Measurements from ENCODE around the gene CHIT1. TPM values are rescaled to one million over a fixed set of nuclear protein-coding genes. Genes with fewer than 3 reads are reported as not detected.

CHIT1 gene
- total RNA-seq (2014; rRNA removed; shearing (Covaris generic)): not detected in 2 replicates

GRCh38 chr1:203229471-203230135 is at the start of gene CHIT1:
Gene CHIT1, minus strand, starts transcription at chr1:203229673. Its CDS starts 37 bp downstream, at chr1:203229636.
- DNase-seq (ENCODE audit: low spot score): no peak

GRCh38 chr1:203278885-203279406 is 49.5 kb upstream of the CHIT1 start:
- no peak for DNase-seq (ENCODE audit: low spot score)

GRCh38 chr1:203278082-203278884 is 48.8 kb upstream of the CHIT1 start:
- DNase-seq (ENCODE audit: low spot score): no peak

- no peak for DNase-seq (ENCODE audit: low spot score)
Measured at GRCh38 chr1:203276916-203277545, 47.6 kb upstream of the CHIT1 start.

- DNase-seq (ENCODE audit: low spot score): no peak
Measured at GRCh38 chr1:203276408-203276807, 46.9 kb upstream of the CHIT1 start.

- DNase-seq (ENCODE audit: low spot score): no peak
Measured at GRCh38 chr1:203275656-203276272, 46.3 kb upstream of the CHIT1 start.

- DNase-seq (ENCODE audit: low spot score): no peak
Measured at GRCh38 chr1:203274603-203275381, 45.3 kb upstream of the CHIT1 start.

GRCh38 chr1:203273869-203274602 is 44.6 kb upstream of the CHIT1 start:
- no peak for DNase-seq (ENCODE audit: low spot score)

- DNase-seq (ENCODE audit: low spot score): peak; percentile 95
Measured at GRCh38 chr1:203273206-203273868, 43.9 kb upstream of the CHIT1 start.

GRCh38 chr1:203272633-203273205 is 43.2 kb upstream of the CHIT1 start:
- DNase-seq (ENCODE audit: low spot score): no peak

- DNase-seq (ENCODE audit: low spot score): no peak
Measured at GRCh38 chr1:203271962-203272632, 42.6 kb upstream of the CHIT1 start.

- DNase-seq (ENCODE audit: low spot score): peak; percentile 62
Measured at GRCh38 chr1:203271018-203271743, 41.7 kb upstream of the CHIT1 start.

- no peak for DNase-seq (ENCODE audit: low spot score)
Measured at GRCh38 chr1:203270448-203270847, 41.0 kb upstream of the CHIT1 start.

GRCh38 chr1:203269654-203270020 is 40.2 kb upstream of the CHIT1 start:
- no peak for DNase-seq (ENCODE audit: low spot score)

- peak; percentile 80 for DNase-seq (ENCODE audit: low spot score)
Measured at GRCh38 chr1:203268901-203269653, 39.6 kb upstream of the CHIT1 start.

- DNase-seq (ENCODE audit: low spot score): no peak
Measured at GRCh38 chr1:203267912-203268311, 38.4 kb upstream of the CHIT1 start.

- DNase-seq (ENCODE audit: low spot score): peak; percentile 96
Measured at GRCh38 chr1:203267347-203267846, 37.9 kb upstream of the CHIT1 start.

All from HT-29 (cell line).